Astrocyte of the spinal cord (primary cell): ENCODE results near the gene FAM240B.

ENCODE experiments used
- DNase-seq: peaks from one replicate; pipeline ENCODE4 v3.0.0; 2011; ENCODE audit warnings: low read depth, low spot score
- H3K4me3 ChIP-seq: 2 replicates; pipeline ENCODE4 v1.5.1; 2011; ENCODE audit warnings: low read depth, mild to moderate bottlenecking, low read length, moderate library complexity
- in situ Hi-C: cut with HindIII; loops from 2 replicates; pipeline ENCODE4 v1.10.0; 2017; ENCODE audit warnings: low sequenced_read_pairs
- TF ChIP-seq, protein P1 (sequence below): IDR thresholded peaks from 2 replicates; pipeline ENCODE4 v1.5.1; 2012; ENCODE audit warnings: low read depth, mild to moderate bottlenecking, low read length, inconsistent platforms

Gene FAM240B

DNA sequence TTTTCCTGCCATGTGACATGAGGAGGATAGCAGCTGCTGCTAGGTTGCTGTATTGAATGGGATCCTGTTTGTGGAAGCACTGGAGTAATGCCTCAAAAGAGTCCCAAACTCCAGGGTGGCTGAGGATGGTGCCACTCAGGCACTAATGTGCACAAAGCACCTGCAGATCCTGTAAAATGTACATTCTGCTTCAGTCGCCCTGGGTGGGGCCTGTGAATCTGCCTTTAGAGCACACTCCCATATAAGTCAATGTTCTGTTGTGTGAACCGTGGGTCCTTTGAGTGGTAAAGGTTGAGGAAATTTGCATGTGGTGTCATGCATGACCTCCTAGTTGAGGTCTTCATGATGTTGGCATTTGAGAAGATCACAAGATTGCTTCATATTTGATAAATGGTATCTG, 67.9 kb downstream of the FAM240B start:
- TF ChIP-seq, protein P1, sequence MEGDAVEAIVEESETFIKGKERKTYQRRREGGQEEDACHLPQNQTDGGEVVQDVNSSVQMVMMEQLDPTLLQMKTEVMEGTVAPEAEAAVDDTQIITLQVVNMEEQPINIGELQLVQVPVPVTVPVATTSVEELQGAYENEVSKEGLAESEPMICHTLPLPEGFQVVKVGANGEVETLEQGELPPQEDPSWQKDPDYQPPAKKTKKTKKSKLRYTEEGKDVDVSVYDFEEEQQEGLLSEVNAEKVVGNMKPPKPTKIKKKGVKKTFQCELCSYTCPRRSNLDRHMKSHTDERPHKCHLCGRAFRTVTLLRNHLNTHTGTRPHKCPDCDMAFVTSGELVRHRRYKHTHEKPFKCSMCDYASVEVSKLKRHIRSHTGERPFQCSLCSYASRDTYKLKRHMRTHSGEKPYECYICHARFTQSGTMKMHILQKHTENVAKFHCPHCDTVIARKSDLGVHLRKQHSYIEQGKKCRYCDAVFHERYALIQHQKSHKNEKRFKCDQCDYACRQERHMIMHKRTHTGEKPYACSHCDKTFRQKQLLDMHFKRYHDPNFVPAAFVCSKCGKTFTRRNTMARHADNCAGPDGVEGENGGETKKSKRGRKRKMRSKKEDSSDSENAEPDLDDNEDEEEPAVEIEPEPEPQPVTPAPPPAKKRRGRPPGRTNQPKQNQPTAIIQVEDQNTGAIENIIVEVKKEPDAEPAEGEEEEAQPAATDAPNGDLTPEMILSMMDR: no peak
- in situ Hi-C loops: no loop called here
- no peak overlapping the region for H3K4me3 ChIP-seq
- no peak for DNase-seq

GRCh38 chr9:38651400-38652042, 68.4 kb downstream of the FAM240B start:
- in situ Hi-C loops: no loop called here
- DNase-seq: no peak
- no peak overlapping the region for H3K4me3 ChIP-seq
- TF ChIP-seq, protein P1: no peak

DNA sequence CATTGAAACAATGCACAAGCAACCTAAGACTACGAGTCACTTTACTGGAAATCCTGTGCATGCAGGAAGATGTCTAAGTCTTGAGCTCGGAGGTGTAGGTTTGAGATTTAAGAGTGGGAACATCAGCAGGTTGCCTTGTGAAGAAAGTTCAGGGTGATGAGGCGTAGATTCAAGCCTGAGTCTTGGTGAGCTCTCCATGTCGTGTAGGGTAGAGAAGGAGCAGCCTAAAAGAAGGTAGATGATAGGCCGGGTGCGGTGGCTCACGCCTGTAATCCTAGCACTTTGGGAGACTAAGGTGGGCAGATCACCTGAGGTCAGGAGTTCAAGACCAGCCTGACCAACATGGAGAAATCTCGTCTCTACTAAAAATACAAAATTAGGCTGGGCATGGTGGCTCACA, 69.4 kb downstream of the FAM240B start:
- in situ Hi-C loops: no loop called here
- TF ChIP-seq, protein P1: no peak
- no peak for DNase-seq
- no peak overlapping the region for H3K4me3 ChIP-seq

DNA sequence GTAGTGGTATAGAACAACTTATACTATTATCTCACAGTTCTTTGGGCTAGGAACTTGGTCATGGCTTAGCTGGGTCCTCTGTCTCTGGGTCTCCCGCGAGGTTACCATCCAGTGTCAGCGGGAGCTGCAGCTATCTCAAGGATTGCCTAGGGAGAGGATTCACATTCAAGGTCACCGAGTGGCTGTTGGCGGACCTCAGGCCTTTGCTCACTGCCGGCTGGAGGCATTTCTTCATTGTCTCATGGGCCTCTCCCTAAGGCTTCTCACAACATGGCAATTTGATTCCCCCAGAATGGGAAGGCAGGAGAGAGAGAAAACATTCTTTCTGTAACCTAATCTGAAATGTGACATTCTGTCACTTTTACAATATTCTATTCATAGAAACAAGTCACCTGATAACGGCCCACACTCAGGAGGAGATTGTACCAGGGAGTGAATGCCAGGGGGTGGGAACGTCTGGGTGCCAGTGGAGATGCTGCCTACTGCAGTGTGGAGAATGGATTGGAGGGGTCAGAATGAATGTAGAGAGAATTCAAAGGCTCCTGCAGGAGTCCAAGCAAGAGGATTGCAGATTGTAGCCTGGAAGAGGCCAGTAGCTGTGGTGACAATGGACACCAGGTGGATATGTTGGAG, 70.1 kb downstream of the FAM240B start:
- in situ Hi-C loops: no loop called here
- TF ChIP-seq, protein P1: no peak
- DNase-seq: no peak
- no peak overlapping the region for H3K4me3 ChIP-seq

DNA sequence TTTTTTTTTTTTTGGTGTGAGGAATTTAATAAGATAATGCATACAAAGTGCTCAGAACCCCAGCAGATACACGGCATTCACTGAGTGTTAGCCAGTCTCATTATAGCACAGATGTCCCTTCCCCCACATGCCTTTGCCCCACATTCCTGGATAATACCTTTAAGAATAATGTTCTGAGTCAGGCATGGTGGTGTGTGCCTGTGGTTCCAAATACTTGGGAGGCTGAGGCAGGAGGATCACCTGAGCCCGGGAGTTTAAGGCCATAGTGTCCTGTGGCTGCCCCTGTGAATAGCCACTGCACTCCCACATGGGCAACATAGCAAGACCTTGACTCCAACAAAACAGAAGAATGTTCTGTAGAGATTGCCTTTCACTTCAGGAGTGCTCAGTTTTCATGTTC, 75.3 kb downstream of the FAM240B start:
- TF ChIP-seq, protein P1: no peak
- in situ Hi-C loops: no loop called here
- no peak for DNase-seq
- H3K4me3 ChIP-seq: no peak overlapping the region
